HCT116 (cell line): ENCODE results near the gene MORN1. TPM values are rescaled to one million over a fixed set of nuclear protein-coding genes. Genes with fewer than 3 reads are reported as not detected.

Experiments used
- ATAC-seq: fragments of 200-7000 bp; cut with Tn5 transposase; 2 replicates; pipeline ENCODE4 v1.9.1; 2020; ENCODE audit warnings: mild to moderate bottlenecking, moderate library complexity
- BruUV-seq: library from RNA; stranded (reverse); fragments of 400-500 nt; replicated peaks from 2 replicates; lab custom pipeline; 2021; lab: Mats Ljungman, UMichigan
- CTCF ChIA-PET: fragments of 300-600 bp; sonication (Branson Sonifier 250); formaldehyde crosslinking; loops from one replicate; lab custom pipeline; 2021; ENCODE audit warnings: antibody characterized with exemption; lab: Charles Lee
- POLR2A ChIA-PET: fragments of 300-600, 350-600 bp; sonication (Branson Sonifier 250); formaldehyde crosslinking; loops from one replicate; lab custom pipeline; 2021; ENCODE audit warnings: antibody characterized with exemption; lab: Charles Lee
- RAD21 ChIA-PET, 2 experiments: fragments of 300-600 bp; sonication (Branson Sonifier 250); formaldehyde crosslinking; loops; one replicate each; lab custom pipeline; 2023; ENCODE audit warnings: low total read pairs in 2 of 2; ENCODE audit not compliant: uncharacterized antibody in 2 of 2, unreplicated experiment in 2 of 2, low non-redundant PET in 1 of 2; lab: Charles Lee
- DNase-seq: peaks from one replicate; pipeline ENCODE4 v3.0.0-alpha.2; 2010; ENCODE audit warnings: low read depth, low spot score
- H2AFZ ChIP-seq: fragments of 200-600 bp; shearing (Covaris generic), sonication (generic); 2 replicates; pipeline ENCODE4 v1.6.1; 2017; ENCODE audit warnings: low read depth, mixed run types, mixed read lengths, antibody characterized with exemption, low read length; ENCODE audit not compliant: poor library complexity, severe bottlenecking
- H3K27ac ChIP-seq: 2 replicates; pipeline ENCODE4 v1.5.1; 2012; ENCODE audit warnings: low read depth, low read length
- H3K27me3 ChIP-seq: fragments of 200-600 bp; sonication (generic); 2 replicates; pipeline ENCODE4 v1.6.1; 2016; ENCODE audit warnings: mixed run types, low read length, mixed read lengths; ENCODE audit not compliant: insufficient read depth
- H3K36me3 ChIP-seq, 2 experiments: fragments of 200-500 bp in 1 of 2; fragments of 200-600 bp in 1 of 2; sonication (Bioruptor generic) in 1 of 2; sonication (generic) in 1 of 2; 2 replicates each; pipeline versions ENCODE4 v1.5.1 to v1.6.1; 2014 to 2016; ENCODE audit warnings: low read length in 2 of 2, inconsistent platforms in 1 of 2, mixed read lengths in 1 of 2, mixed run types in 1 of 2; ENCODE audit not compliant: insufficient read depth in 2 of 2, control insufficient read depth in 1 of 2
- H3K4me1 ChIP-seq, 2 experiments: fragments of 200-600 bp in 1 of 2; sonication (generic) in 1 of 2; 2 replicates each; pipeline versions ENCODE4 v1.5.1 to v1.6.1; 2012 to 2017; ENCODE audit warnings: low read length in 2 of 2, inconsistent platforms in 1 of 2, mild to moderate bottlenecking in 1 of 2, mixed read lengths in 1 of 2, mixed run types in 1 of 2, moderate library complexity in 1 of 2; ENCODE audit not compliant: insufficient read depth in 2 of 2, control insufficient read depth in 1 of 2
- H3K4me2 ChIP-seq: fragments of 200-600 bp; sonication (generic); 2 replicates; pipeline ENCODE4 v1.6.1; 2017; ENCODE audit warnings: mixed run types, low read length, mixed read lengths
- H3K4me3 ChIP-seq, 2 experiments: fragments of 200-600 bp in 1 of 2; sonication (generic) in 1 of 2; replicated peaks in 1 of 2; 2 replicates each; pipeline ENCODE4 v1.5.1; 2011 to 2016; ENCODE audit warnings: low read length in 2 of 2, control low read depth in 1 of 2, low read depth in 1 of 2, mild to moderate bottlenecking in 1 of 2, mixed read lengths in 1 of 2, mixed run types in 1 of 2
- H3K79me2 ChIP-seq: fragments of 200-600 bp; sonication (generic); 2 replicates; pipeline ENCODE4 v1.6.1; 2017; ENCODE audit warnings: mild to moderate bottlenecking, mixed run types, low read length, moderate library complexity, mixed read lengths; ENCODE audit not compliant: insufficient read depth
- H3K9ac ChIP-seq: fragments of 200-600 bp; sonication (generic); 2 replicates; pipeline ENCODE4 v1.6.1; 2016; ENCODE audit warnings: low read length, mixed read lengths
- H3K9me2 ChIP-seq: fragments of 200-600 bp; sonication (generic), shearing (Covaris generic); 2 replicates; pipeline ENCODE4 v1.6.1; 2017; ENCODE audit warnings: mixed run types, mild to moderate bottlenecking, moderate library complexity; ENCODE audit not compliant: insufficient read depth
- H3K9me3 ChIP-seq, 2 experiments: fragments of 200-500 bp in 1 of 2; fragments of 200-600 bp in 1 of 2; sonication (Bioruptor generic) in 1 of 2; sonication (generic) in 1 of 2; 2 replicates each; pipeline ENCODE4 v1.6.1; 2014 to 2017; ENCODE audit warnings: low read length in 2 of 2, mixed read lengths in 2 of 2, inconsistent platforms in 1 of 2, low read depth in 1 of 2, mild to moderate bottlenecking in 1 of 2, mixed run types in 1 of 2, moderate library complexity in 1 of 2; ENCODE audit not compliant: control insufficient read depth in 1 of 2, insufficient read depth in 1 of 2
- H4K20me1 ChIP-seq: fragments of 200-600 bp; sonication (generic), shearing (Covaris generic); 2 replicates; pipeline ENCODE4 v1.6.1; 2017; ENCODE audit warnings: mixed run types, mild to moderate bottlenecking, moderate library complexity; ENCODE audit not compliant: insufficient read depth
- ATF3 ChIP-seq: IDR thresholded peaks from 2 replicates; pipeline ENCODE4 v1.6.1; 2012
- ELF1 ChIP-seq: IDR thresholded peaks from 2 replicates; pipeline ENCODE4 v1.6.1; 2012; ENCODE audit warnings: low read depth, borderline replicate concordance
- EZH2 ChIP-seq: fragments of 200-600 bp; sonication (generic); IDR thresholded peaks from 2 replicates; pipeline ENCODE4 v1.6.1; 2017; ENCODE audit warnings: antibody characterized with exemption, mixed run types
- MAX ChIP-seq: IDR thresholded peaks from 2 replicates; pipeline ENCODE4 v1.6.1; 2012
- RAD21 ChIP-seq: IDR thresholded peaks from 2 replicates; pipeline ENCODE4 v1.6.1; 2012; ENCODE audit warnings: low read depth, mild to moderate bottlenecking
- REST ChIP-seq: IDR thresholded peaks from 2 replicates; pipeline ENCODE4 v1.6.1; 2012; ENCODE audit warnings: low read depth
- SP1 ChIP-seq: IDR thresholded peaks from 2 replicates; pipeline ENCODE4 v1.6.1; 2012; ENCODE audit warnings: low read depth
- ZFX ChIP-seq: fragments of 450-650 bp; IDR thresholded peaks from 2 replicates; pipeline ENCODE4 v1.6.1; 2017
- ZNF274 ChIP-seq: fragments of 200-500 bp; sonication (Bioruptor generic); IDR thresholded peaks from 2 replicates; pipeline ENCODE4 v1.6.1; 2014; ENCODE audit warnings: mild to moderate bottlenecking, low read depth, low read length, inconsistent platforms
- intact Hi-C: fragments of 100-400 bp; cut with micrococcal nuclease; formaldehyde crosslinking; loops from 2 replicates; pipeline ENCODE4 v1.10.0; 2022
- total RNA-seq: library from RNA; stranded (reverse); gene quantifications from one replicate; pipeline ENCODE4 v1.2.1, GENCODE V29; 2021; ENCODE audit not compliant: unreplicated experiment

Gene MORN1
- total RNA-seq, 1 experiment from 2014 or later: 21.4 TPM

GRCh38 chr1:2283991-2284895 lies 107.1 kb downstream of the MORN1 start:
- CTCF ChIA-PET: no interaction called here
- Histone ChIP-seq H3K4me1 (no peaks in the 10 kb centered on the region), H3K79me2 (peaks cover 79% of the 10 kb centered on the region), H3K4me2 (no peak overlapping the region), H3K36me3 (no peaks in the 10 kb centered on the region), H3K9me3 (no peaks in the 10 kb centered on the region), H3K4me3 (no peak overlapping the region), H3K27me3 (no peaks in the 10 kb centered on the region), H3K9ac (no peak overlapping the region), H3K9me2 (no peaks in the 10 kb centered on the region), H3K27ac (no peak overlapping the region)
- DNase-seq: no peak
- no peak for ATAC-seq
- intact Hi-C loops: no loop called here
- no TSS peak for BruUV-seq
- TF ChIP-seq SP1: no peak
- no peak for TF ChIP-seq EZH2
- TF ChIP-seq, all 23 proteins: peak for 0
- H2AFZ ChIP-seq: no peak overlapping the region
- no peaks in the 10 kb centered on the region for H4K20me1 ChIP-seq
- POLR2A ChIA-PET: no interaction called here
- RAD21 ChIA-PET: no interaction called here

GRCh38 chr1:2283371-2283990 lies 107.9 kb downstream of the MORN1 start:
- Histone ChIP-seq H3K79me2 (peaks cover 79% of the 10 kb centered on the region), H3K9me2 (no peaks in the 10 kb centered on the region), H3K4me2 (no peak overlapping the region), H3K4me1 (no peaks in the 10 kb centered on the region), H3K36me3 (no peaks in the 10 kb centered on the region), H2AFZ (no peak overlapping the region)
- intact Hi-C loops: no loop called here
- CTCF ChIA-PET: no interaction called here
- DNase-seq: no peak
- no peak for ATAC-seq
- RAD21 ChIA-PET: no interaction called here
- TF ChIP-seq ELF1 (no peak), ZFX (no peak), SP1 (no peak), RAD21 (no peak), REST (no peak), MAX (no peak), EZH2 (no peak), ZNF274 (no peak), ATF3 (no peak)
- TF ChIP-seq, all 23 proteins: peak for 0
- H3K27ac ChIP-seq: no peak overlapping the region
- POLR2A ChIA-PET: no interaction called here
- H3K9ac ChIP-seq: no peak overlapping the region
- no peaks in the 10 kb centered on the region for H3K9me3 ChIP-seq
- no TSS peak for BruUV-seq
- no peaks in the 10 kb centered on the region for H4K20me1 ChIP-seq
- no peak overlapping the region for H3K4me3 ChIP-seq
- H3K27me3 ChIP-seq: no peaks in the 10 kb centered on the region
